Gastroesophageal sphincter (tissue), 4 donors: ENCODE results near the gene ARHGAP24. TPM values are rescaled to one million over a fixed set of nuclear protein-coding genes. Genes with fewer than 3 reads are reported as not detected.

Experiments used
- ATAC-seq: fragments of 150-250 bp; one replicate; pipeline ENCODE4 v1.9.1; 2016; ENCODE audit warnings: mild to moderate bottlenecking, moderate library complexity
- H3K27ac ChIP-seq, 4 donors: fragments of 200-600 bp; sonication (generic) in 3 of 4; 1 replicate in 3 of 4; 2 replicates in 1 of 4; pipeline ENCODE4 v1.5.1; 2016 to 2019
- H3K27me3 ChIP-seq: fragments of 200-600 bp; sonication (generic); one replicate; pipeline ENCODE4 v1.5.1; 2019
- H3K36me3 ChIP-seq, 2 donors: fragments of 200-600 bp; sonication (generic); one replicate each; pipeline ENCODE4 v1.5.1; 2019; ENCODE audit warnings: control low read depth in 1 of 2
- H3K4me1 ChIP-seq, 3 donors: fragments of 200-600 bp; sonication (generic); 1 replicate in 2 of 3; 2 replicates in 1 of 3; pipeline ENCODE4 v1.5.1; 2016 to 2019; ENCODE audit warnings: control low read depth in 2 of 3
- H3K4me3 ChIP-seq, 2 donors: fragments of 200-600 bp; sonication (generic); one replicate each; pipeline ENCODE4 v1.5.1; 2019; ENCODE audit warnings: mild to moderate bottlenecking in 1 of 2, moderate library complexity in 1 of 2
- H3K9me3 ChIP-seq, 3 donors: fragments of 200-600 bp; sonication (generic); one replicate each; pipeline ENCODE4 v1.5.1; 2017 to 2019; ENCODE audit warnings: control low read depth in 2 of 3
- CTCF ChIP-seq, 4 experiments: fragments of 200-600 bp in 2 of 4; fragments of 450-650 bp in 2 of 4; sonication (generic) in 1 of 4; IDR thresholded peaks; one replicate each; pipeline ENCODE4 v1.5.1; 2017 to 2019; ENCODE audit warnings: antibody characterized with exemption in 4 of 4, mild to moderate bottlenecking in 2 of 4, moderate library complexity in 2 of 4
- EP300 ChIP-seq: sonication (generic); formaldehyde crosslinking; IDR thresholded peaks from one replicate; pipeline ENCODE4 v1.6.1; 2017; ENCODE audit warnings: antibody characterized with exemption, mild to moderate bottlenecking
- POLR2A ChIP-seq, 2 donors: fragments of 450-650 bp; IDR thresholded peaks; one replicate each; pipeline ENCODE4 v1.6.1; 2017; ENCODE audit warnings: antibody characterized with exemption in 2 of 2, mild to moderate bottlenecking in 2 of 2, moderate library complexity in 1 of 2
- POLR2AphosphoS5 ChIP-seq: sonication (generic); formaldehyde crosslinking; IDR thresholded peaks from one replicate; pipeline ENCODE4 v1.6.1; 2017; ENCODE audit warnings: antibody characterized with exemption
- WGBS, 2 donors: methylation state at CpG; one replicate each; pipeline ENCODE4 v1.1.5; 2018; ENCODE audit warnings: low coverage in 1 of 2; 5-methylcytosine and 5-hydroxymethylcytosine counted together
- total RNA-seq, 4 donors: library from RNA; depleted of rRNA; stranded (reverse); fragments of >200 nt; gene quantifications; one replicate each; pipeline ENCODE4 v1.1.0, GENCODE V29; 2016

ARHGAP24 gene
- total RNA-seq, 4 donors from 2014 or later, result 24.4 to 38.6 (median 34.3) TPM

- 86 to 100% methylated on average over 4 of the region's 4 CpGs for whole genome bisulfite sequencing, 2 donors
- Histone ChIP-seq H3K27me3 (no peaks in the 10 kb centered on the region), H3K4me1 (no peaks in the 10 kb centered on the region), H3K27ac (no peak overlapping the region), H3K4me3 (no peak overlapping the region), H3K9me3 (peaks cover 0 to 4% (median 0%) of the 10 kb centered on the region in 3 donors), H3K36me3 (no peaks in the 10 kb centered on the region)
- no peak for TF ChIP-seq POLR2A (IDR thresholded peaks at IDR 0.05)
- no peak for TF ChIP-seq CTCF (IDR thresholded peaks at IDR 0.05)
- no peak for TF ChIP-seq EP300
- no peak for TF ChIP-seq POLR2AphosphoS5
- no peak for ATAC-seq
Observed at GRCh38 chr4:85565761-85566480, 91.0 kb downstream of the ARHGAP24 start.

GRCh38 chr4:85569730-85570299 lies 94.9 kb downstream of the ARHGAP24 start:
- no peak overlapping the region for H3K27ac ChIP-seq
- TF ChIP-seq POLR2A (IDR thresholded peaks at IDR 0.05), result no peak
- no peak for TF ChIP-seq CTCF (IDR thresholded peaks at IDR 0.05)
- TF ChIP-seq POLR2AphosphoS5, result no peak
- TF ChIP-seq EP300, result no peak
- no peaks in the 10 kb centered on the region for H3K9me3 ChIP-seq
- no peaks in the 10 kb centered on the region for H3K36me3 ChIP-seq
- H3K4me3 ChIP-seq, result no peak overlapping the region
- ATAC-seq, result no peak
- no peaks in the 10 kb centered on the region for H3K4me1 ChIP-seq
- H3K27me3 ChIP-seq, result no peaks in the 10 kb centered on the region
- WGBS, 2 donors, result 81 to 96% methylated on average over 2 of the region's 2 CpGs

- no peaks in the 10 kb centered on the region for H3K36me3 ChIP-seq
- WGBS, 2 donors, result 60% methylated on average over 1 of the region's 3 CpGs; no CpG with 5 or more reads in 1 of the 2 donors
- H3K9me3 ChIP-seq, result no peaks in the 10 kb centered on the region
- no peak overlapping the region for H3K27ac ChIP-seq
- H3K4me3 ChIP-seq, result no peak overlapping the region
- no peak for ATAC-seq
- TF ChIP-seq CTCF (IDR thresholded peaks at IDR 0.05) (no peak), EP300 (no peak), POLR2AphosphoS5 (no peak), POLR2A (IDR thresholded peaks at IDR 0.05) (no peak)
- no peaks in the 10 kb centered on the region for H3K27me3 ChIP-seq
- H3K4me1 ChIP-seq, result no peaks in the 10 kb centered on the region
Observed at GRCh38 chr4:85570388-85570787, 95.4 kb downstream of the ARHGAP24 start.

- Histone ChIP-seq H3K27me3 (no peaks in the 10 kb centered on the region), H3K27ac (no peak overlapping the region), H3K36me3 (no peaks in the 10 kb centered on the region), H3K4me3 (no peak overlapping the region), H3K4me1 (no peaks in the 10 kb centered on the region), H3K9me3 (no peaks in the 10 kb centered on the region)
- no peak for ATAC-seq
- TF ChIP-seq CTCF (IDR thresholded peaks at IDR 0.05) (no peak), EP300 (no peak), POLR2AphosphoS5 (no peak)
Observed at GRCh38 chr4:85571008-85571407, 96.1 kb downstream of the ARHGAP24 start.

GRCh38 chr4:85573270-85573669 lies 98.3 kb downstream of the ARHGAP24 start:
- TF ChIP-seq EP300, result no peak
- no peak for TF ChIP-seq POLR2A (IDR thresholded peaks at IDR 0.05)
- TF ChIP-seq POLR2AphosphoS5, result no peak
- no peak for TF ChIP-seq CTCF (IDR thresholded peaks at IDR 0.05)
- H3K27ac ChIP-seq, result no peak overlapping the region
- H3K4me3 ChIP-seq, result no peak overlapping the region
- H3K4me1 ChIP-seq, result no peaks in the 10 kb centered on the region
- no peaks in the 10 kb centered on the region for H3K36me3 ChIP-seq
- no peaks in the 10 kb centered on the region for H3K9me3 ChIP-seq
- no peak for ATAC-seq
- 60 to 100% methylated on average over 1 of the region's 1 CpG for WGBS, 2 donors
- no peaks in the 10 kb centered on the region for H3K27me3 ChIP-seq
